Caki2 (cell line): ENCODE data around the gene ANO1. TPM values are rescaled to one million over a fixed set of nuclear protein-coding genes. Genes with fewer than 3 reads are reported as not detected.

Experiments used
- DNase-seq: peaks from one replicate; pipeline ENCODE4 v3.0.0-alpha.2; 2015; ENCODE audit warnings: low read depth
- in situ Hi-C: cut with HindIII; loops from 2 replicates; pipeline ENCODE4 v1.10.0; 2016; ENCODE audit warnings: low sequenced_read_pairs, low pct_unique_long_range_greater_than_20kb, mixed read lengths
- total RNA-seq: library from RNA; depleted of rRNA; stranded (reverse); fragments of >200 nt; shearing (Covaris generic); gene quantifications from 2 replicates; pipeline ENCODE4 v1.2.3, GENCODE V29; 2014; ENCODE audit warnings: low replicate concordance; rRNA removed

The ANO1 gene
- total RNA-seq, 1 experiment from 2014 or later, result not detected

DNA sequence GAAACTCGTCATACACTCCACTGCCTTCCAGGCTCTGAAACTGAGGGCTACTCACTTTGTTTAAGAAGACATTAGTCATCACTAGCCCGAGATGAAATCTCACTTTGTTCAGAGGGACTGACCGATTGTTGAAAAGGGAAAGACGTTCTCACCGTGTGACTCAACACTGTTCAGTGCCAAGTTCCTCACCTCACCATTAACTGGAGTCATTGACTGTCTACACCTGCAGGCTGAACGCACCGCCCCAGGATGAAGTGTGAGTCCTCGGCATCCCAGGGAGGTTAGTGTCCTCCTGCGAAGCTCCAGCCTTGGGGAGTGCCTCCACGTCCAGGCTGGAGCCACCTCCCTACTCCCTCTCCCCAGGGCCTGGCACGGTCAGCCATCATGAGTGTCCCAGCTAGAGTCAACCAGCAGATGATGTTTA, 155.4 kb downstream of the ANO1 start:
- in situ Hi-C loops, result no loop called here
- DNase-seq, result peak; percentile 90

DNA sequence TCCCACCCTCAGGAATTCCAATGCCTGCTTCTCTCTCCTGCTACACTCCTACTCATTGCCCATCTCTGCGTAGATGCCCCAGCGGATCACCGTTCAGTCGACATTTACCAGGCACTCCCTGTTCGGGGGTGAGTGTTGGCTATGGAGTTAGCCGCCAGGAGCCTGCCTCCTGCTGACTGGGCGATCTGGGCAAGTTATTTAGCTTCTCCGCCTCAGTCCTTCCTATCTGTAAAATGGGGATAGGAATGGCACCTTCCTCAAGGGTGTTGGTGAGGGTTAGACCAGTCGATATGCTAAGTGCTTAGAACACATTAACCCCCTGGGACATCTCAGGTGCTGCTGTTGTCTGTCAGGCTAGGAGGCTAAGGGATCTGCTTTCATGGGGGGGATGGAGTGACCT, 155.8 kb downstream of the ANO1 start:
- in situ Hi-C loops, result no loop called here
- DNase-seq, result no peak

Other genes with a start within 250 kb of the ANO1 start
- 62.4 and 93.2 TPM in 2 replicates for gene FADD, start 125.0 kb downstream of the ANO1 start, total RNA-seq
- gene PPFIA1, start 192.4 kb downstream of the ANO1 start, total RNA-seq, result 20.5 and 30.0 TPM in 2 replicates